Endodermal cell (in vitro differentiated cells): Measurements from ENCODE around the gene PELI3. TPM values are rescaled to one million over a fixed set of nuclear protein-coding genes. Genes with fewer than 3 reads are reported as not detected.

Experiments
- DNase-seq: peaks from one replicate; pipeline ENCODE4 v3.0.0-alpha.2; 2017
- H3K27ac ChIP-seq: 2 replicates; pipeline ENCODE4 v1.5.1; 2013; ENCODE audit warnings: mild to moderate bottlenecking, low read depth, low read length, moderate library complexity
- H3K27me3 ChIP-seq: 2 replicates; pipeline ENCODE4 v1.6.1; 2013; ENCODE audit warnings: mild to moderate bottlenecking, low read length, moderate library complexity; ENCODE audit not compliant: insufficient read depth, control insufficient read depth, poor library complexity, severe bottlenecking
- H3K36me3 ChIP-seq: 2 replicates; pipeline ENCODE4 v1.7.0; 2013; ENCODE audit warnings: mild to moderate bottlenecking, low read length, moderate library complexity; ENCODE audit not compliant: control insufficient read depth, insufficient read depth
- H3K4me1 ChIP-seq: one replicate; pipeline ENCODE4 v1.7.0; 2013; ENCODE audit warnings: low read length; ENCODE audit not compliant: control insufficient read depth, insufficient read depth
- H3K4me3 ChIP-seq: 2 replicates; pipeline ENCODE4 v1.5.1; 2013; ENCODE audit warnings: mild to moderate bottlenecking, low read length, moderate library complexity
- H3K9ac ChIP-seq: 2 replicates; pipeline ENCODE4 v1.6.1; 2013; ENCODE audit warnings: mild to moderate bottlenecking, low read length, moderate library complexity; ENCODE audit not compliant: poor library complexity, severe bottlenecking; ENCODE audit errors: extremely low read depth
- H3K9me3 ChIP-seq: 2 replicates; pipeline ENCODE4 v1.6.1; 2013; ENCODE audit warnings: mild to moderate bottlenecking, low read length, moderate library complexity; ENCODE audit not compliant: control insufficient read depth
- H3K27ac Mint-ChIP-seq: 2 replicates; pipeline ENCODE4 v1.8.0; 2020; ENCODE audit warnings: mixed read lengths
- H3K27me3 Mint-ChIP-seq: 2 replicates; pipeline ENCODE4 v1.8.0; 2021; ENCODE audit warnings: mild to moderate bottlenecking, mixed read lengths; ENCODE audit not compliant: insufficient read depth
- H3K36me3 Mint-ChIP-seq: 2 replicates; pipeline ENCODE4 v1.8.0; 2020; ENCODE audit warnings: low read depth, mixed read lengths
- H3K4me1 Mint-ChIP-seq: 2 replicates; pipeline ENCODE4 v1.8.0; 2020; ENCODE audit warnings: mixed read lengths
- H3K4me3 Mint-ChIP-seq: 2 replicates; pipeline ENCODE4 v1.8.0; 2020; ENCODE audit warnings: mild to moderate bottlenecking, moderate library complexity, mixed read lengths
- H3K9me3 Mint-ChIP-seq: 2 replicates; pipeline ENCODE4 v1.8.0; 2020; ENCODE audit warnings: mild to moderate bottlenecking, mixed read lengths
- CTCF ChIP-seq: fragments of 200-600 bp; sonication (generic); conservative IDR thresholded peaks from 2 replicates; pipeline ENCODE4 v1.5.0; 2021; ENCODE audit warnings: antibody characterized with exemption, mild to moderate bottlenecking
- WGBS, 2 experiments: methylation state at CpG; one replicate each; pipeline versions ENCODE4 v1.1.5 to v1.1.7; 2013; ENCODE audit warnings: missing lambda C conversion rate in 2 of 2, mixed read lengths in 1 of 2; ENCODE audit not compliant: insufficient coverage in 1 of 2, insufficient read length in 1 of 2; 5-methylcytosine and 5-hydroxymethylcytosine counted together
- total RNA-seq, 2 donors: library from RNA; stranded (reverse); fragmentation: NEBNext Ultra II Directional in 1 of 2; extraction: Animal tissue kit (Norgen Biotek cat#: 25700) in 1 of 2; gene quantifications; 2 replicates in 1 of 2; 3 replicates in 1 of 2; pipeline ENCODE4 v1.2.1, GENCODE V29; 2021

PELI3 gene
- total RNA-seq, 2 donors from 2014 or later: 9.0 to 12.4 TPM

DNA sequence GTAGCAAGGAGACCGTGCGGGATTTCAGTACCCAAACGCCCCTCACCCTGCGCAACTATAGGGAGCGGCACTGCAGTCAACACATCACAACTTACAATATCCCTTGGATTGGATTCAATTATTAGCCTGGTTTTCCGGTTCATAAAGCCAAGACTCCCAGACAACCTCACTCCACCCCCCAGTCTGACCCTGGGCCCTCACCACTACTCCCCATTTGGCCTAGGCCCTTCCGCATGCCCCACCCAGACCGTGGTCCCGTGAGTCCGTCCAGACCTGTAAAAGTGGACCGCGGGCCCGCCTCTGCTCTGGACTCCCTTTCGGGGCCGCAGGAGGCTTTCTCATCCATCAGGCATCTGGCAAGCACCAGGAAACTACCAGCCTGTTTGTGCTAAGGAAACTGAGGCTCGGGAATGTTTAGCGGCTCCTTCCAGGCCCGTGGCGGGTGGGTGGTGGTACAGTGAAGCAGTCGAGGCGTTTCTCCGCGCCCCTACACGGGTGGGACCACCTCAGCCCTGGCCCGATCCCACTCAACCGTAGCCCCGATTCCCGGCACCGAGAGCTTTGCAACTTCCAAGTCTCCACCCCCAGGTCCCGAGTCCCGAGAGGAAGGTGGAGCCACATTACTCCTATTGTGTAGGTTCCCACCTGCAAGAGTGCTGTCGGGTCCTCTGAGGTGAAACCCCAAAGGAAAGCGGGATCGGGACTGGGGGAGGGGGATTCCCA is 12.8 kb downstream of the PELI3 start:
- TF ChIP-seq CTCF: no peak
- Histone ChIP-seq H3K4me1 (no peaks in the 10 kb centered on the region), H3K9me3 (no peaks in the 10 kb centered on the region), H3K27me3 (no peaks in the 10 kb centered on the region), H3K4me3 (peak overlapping the region; percentile 88), H3K9ac (peak overlapping the region; percentile 88), H3K36me3 (peaks cover 20% of the 10 kb centered on the region), H3K27ac (peak overlapping the region; percentile 92)
- H3K27ac Mint-ChIP-seq: peak overlapping the region; percentile 96
- DNase-seq: peak; percentile 53
- peaks cover 17% of the 10 kb centered on the region for H3K36me3 Mint-ChIP-seq
- no peaks in the 10 kb centered on the region for H3K4me1 Mint-ChIP-seq
- H3K9me3 Mint-ChIP-seq: no peaks in the 10 kb centered on the region
- WGBS, 2 experiments: 5 to 8% methylated on average over 22 to 34 of the region's 34 CpGs
- H3K4me3 Mint-ChIP-seq: peak overlapping the region; percentile 89
- H3K27me3 Mint-ChIP-seq: no peaks in the 10 kb centered on the region

DNA sequence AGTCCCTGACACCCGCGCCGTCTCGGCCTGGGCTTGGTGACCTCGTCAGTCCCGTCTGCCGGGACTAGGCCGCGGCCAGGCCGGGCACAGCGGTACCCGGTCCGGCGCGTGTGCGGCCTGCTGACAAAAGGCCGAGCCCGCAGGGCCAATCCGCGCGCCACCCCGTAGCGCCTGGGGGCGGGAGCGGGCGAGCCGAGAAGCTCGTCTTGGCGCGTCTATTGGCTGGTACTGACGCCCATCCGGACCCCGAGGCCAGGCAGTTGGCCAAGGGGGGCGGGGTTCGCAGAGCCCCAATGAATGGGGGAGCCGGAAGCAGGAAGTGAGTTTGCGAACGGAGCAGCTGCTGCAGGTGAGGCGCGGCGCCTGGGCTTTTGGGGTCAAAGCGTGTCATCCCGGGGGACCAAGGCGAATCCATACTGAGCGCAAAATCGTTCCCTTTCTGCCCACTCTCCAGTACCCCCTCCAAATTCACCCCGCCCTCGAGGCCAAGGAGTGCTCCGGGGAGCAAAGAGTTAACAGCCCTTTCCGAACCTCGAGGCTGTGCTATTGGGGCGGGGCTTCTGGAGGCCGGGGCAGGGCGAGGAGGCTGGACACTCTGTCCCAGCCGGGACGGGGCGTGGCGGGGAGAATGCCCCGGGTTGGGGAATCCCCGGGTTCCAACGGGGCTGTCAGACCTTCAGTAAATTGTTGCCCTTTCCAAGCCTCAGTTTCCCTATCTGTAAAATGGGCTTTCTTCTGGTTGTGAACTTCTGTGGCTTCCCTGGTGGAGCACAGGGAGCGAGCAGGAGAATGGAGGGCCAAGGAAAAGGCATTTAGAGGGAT is 13.6 kb downstream of the PELI3 start, which contains the start of gene DPP3:
Gene DPP3 (plus strand): TSS at position 318 of the 822 bp plus-strand sequence. CDS start 1,767 bp downstream, outside the sequence.
- H3K4me3 ChIP-seq: peak within 1 kb of the TSS; percentile 88

More for the DNA sequence above, 13.6 kb downstream of the PELI3 start, which contains the start of gene DPP3:
- no peaks in the 10 kb centered on the region for H3K9me3 Mint-ChIP-seq
- Histone ChIP-seq H3K27me3 (no peaks in the 10 kb centered on the region), H3K9me3 (no peaks in the 10 kb centered on the region), H3K36me3 (peaks cover 23% of the 10 kb centered on the region), H3K9ac (peak within 1 kb of the TSS; percentile 88), H3K4me1 (no peaks in the 10 kb centered on the region), H3K27ac (peak within 1 kb of the TSS; percentile 92)
- H3K27me3 Mint-ChIP-seq: no peaks in the 10 kb centered on the region
- DNase-seq: peak; percentile 99
- peak within 1 kb of the TSS; percentile 89 for H3K4me3 Mint-ChIP-seq
- peak within 1 kb of the TSS; percentile 96 for H3K27ac Mint-ChIP-seq
- H3K36me3 Mint-ChIP-seq: peaks cover 21% of the 10 kb centered on the region
- H3K4me1 Mint-ChIP-seq: no peaks in the 10 kb centered on the region
- no peak for TF ChIP-seq CTCF
- 1 to 2% methylated on average over 23 to 62 of the region's 62 CpGs for WGBS, 2 experiments
